WERI-Rb-1 (cell line): ENCODE data around the gene SEC24B.

Source experiments
- DNase-seq: peaks from one replicate; pipeline ENCODE4 v3.0.0-alpha.2; 2020
- H3K27ac ChIP-seq: fragments of 250-450 bp; sonication (Bioruptor Pico); 2 replicates; pipeline ENCODE4 v1.5.1; 2020; ENCODE audit warnings: mild to moderate bottlenecking, moderate library complexity
- H3K27me3 ChIP-seq: fragments of 250-450 bp; sonication (Bioruptor Pico); 2 replicates; pipeline ENCODE4 v1.5.1; 2021; ENCODE audit warnings: mild to moderate bottlenecking, low read depth, moderate library complexity; ENCODE audit not compliant: insufficient read depth, severe bottlenecking
- H3K36me3 ChIP-seq: fragments of 250-450 bp; sonication (Bioruptor Pico); 2 replicates; pipeline ENCODE4 v1.5.1; 2020; ENCODE audit warnings: mild to moderate bottlenecking, moderate library complexity
- H3K4me3 ChIP-seq: 2 replicates; pipeline ENCODE4 v1.5.1; 2011; ENCODE audit warnings: low read depth, mild to moderate bottlenecking, control low read depth, low read length
- H3K9me3 ChIP-seq: fragments of 250-450 bp; sonication (Bioruptor Pico); 2 replicates; pipeline ENCODE4 v1.5.1; 2021; ENCODE audit warnings: mild to moderate bottlenecking, moderate library complexity; ENCODE audit not compliant: severe bottlenecking
- CTCF ChIP-seq: IDR thresholded peaks from 2 replicates; pipeline ENCODE4 v1.5.1; 2011; ENCODE audit warnings: low read depth, mild to moderate bottlenecking, control low read depth, inconsistent platforms, low read length

SEC24B gene

DNA sequence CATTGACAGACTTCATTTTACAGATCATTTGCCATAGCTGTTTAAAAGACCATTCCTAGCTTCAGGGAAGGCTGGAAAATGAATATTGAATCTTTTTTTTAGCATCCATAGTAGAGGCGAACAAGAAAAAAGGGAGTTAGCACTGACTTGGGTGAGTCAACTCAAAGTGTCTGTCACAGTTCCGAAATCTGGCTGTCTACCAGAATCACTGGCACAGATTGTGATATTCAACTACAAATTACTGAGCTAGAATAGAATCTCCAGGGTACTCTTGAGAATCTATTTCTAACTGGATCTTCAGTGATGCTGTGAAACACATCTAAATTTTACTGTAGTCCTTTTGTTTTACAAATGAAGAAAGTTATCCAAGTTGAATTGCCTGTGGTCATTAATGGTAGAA lies 31.5 kb downstream of the SEC24B start:
- no peaks in the 10 kb centered on the region for H3K27me3 ChIP-seq
- no peak for TF ChIP-seq CTCF
- H3K36me3 ChIP-seq = peaks cover 53% of the 10 kb centered on the region
- H3K27ac ChIP-seq = no peak overlapping the region
- DNase-seq = no peak
- H3K9me3 ChIP-seq = no peaks in the 10 kb centered on the region
- H3K4me3 ChIP-seq = no peak overlapping the region

GRCh38 chr4:109469915-109470314 lies 36.3 kb downstream of the SEC24B start:
- Histone ChIP-seq H3K27ac (no peak overlapping the region), H3K36me3 (peaks cover 49% of the 10 kb centered on the region), H3K4me3 (no peak overlapping the region), H3K27me3 (no peaks in the 10 kb centered on the region), H3K9me3 (no peaks in the 10 kb centered on the region)
- no peak for DNase-seq
- TF ChIP-seq CTCF = no peak

- no peak overlapping the region for H3K4me3 ChIP-seq
- no peak for TF ChIP-seq CTCF
- H3K9me3 ChIP-seq = no peaks in the 10 kb centered on the region
- H3K36me3 ChIP-seq = peaks cover 49% of the 10 kb centered on the region
- H3K27ac ChIP-seq = no peak overlapping the region
- no peak for DNase-seq
- H3K27me3 ChIP-seq = no peaks in the 10 kb centered on the region
Observed at GRCh38 chr4:109472343-109472761, 38.7 kb downstream of the SEC24B start.

DNA sequence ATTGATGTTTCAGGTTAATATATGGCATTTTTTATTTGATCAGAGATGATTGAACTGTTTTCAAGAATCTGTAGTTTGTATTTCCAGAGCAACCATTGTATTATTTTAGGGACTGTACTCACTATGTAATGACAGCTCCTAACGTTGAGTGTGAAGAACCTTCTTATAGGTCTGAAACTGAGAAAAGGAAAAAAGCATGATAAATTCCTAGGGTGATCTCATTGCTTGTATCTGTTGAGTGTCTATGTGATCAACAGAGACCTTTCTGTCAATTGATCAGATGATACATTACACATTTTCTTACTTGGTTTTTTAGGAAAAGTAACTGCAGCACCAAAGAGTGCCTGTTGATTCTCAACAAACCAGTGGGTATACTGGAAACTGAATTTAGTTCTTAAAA lies 40.2 kb downstream of the SEC24B start:
- Histone ChIP-seq H3K9me3 (no peaks in the 10 kb centered on the region), H3K27ac (no peak overlapping the region), H3K4me3 (no peak overlapping the region), H3K36me3 (peaks cover 39% of the 10 kb centered on the region), H3K27me3 (no peaks in the 10 kb centered on the region)
- no peak for DNase-seq
- TF ChIP-seq CTCF = no peak

DNA sequence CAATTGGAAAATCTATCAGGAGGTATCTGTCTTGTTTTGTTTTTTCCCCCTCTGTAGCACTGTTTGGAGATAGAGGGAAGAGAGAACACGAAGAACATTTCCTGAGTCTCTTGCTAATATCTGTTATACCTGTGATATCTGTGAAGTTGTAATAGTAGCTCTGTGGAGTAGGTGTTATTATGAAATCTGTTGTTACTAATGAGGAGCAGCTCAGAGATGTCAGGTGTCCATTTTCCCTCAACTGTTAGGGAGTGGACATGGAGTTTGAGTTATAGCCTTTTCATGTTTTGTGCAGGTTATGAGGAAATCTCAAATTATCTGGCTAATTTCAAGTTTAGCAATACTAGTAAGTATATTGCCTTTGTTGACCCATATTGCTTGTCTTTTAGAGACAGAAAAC lies 52.4 kb downstream of the SEC24B start:
- Histone ChIP-seq H3K4me3 (no peak overlapping the region), H3K36me3 (peaks cover 20% of the 10 kb centered on the region), H3K9me3 (no peaks in the 10 kb centered on the region), H3K27me3 (no peaks in the 10 kb centered on the region), H3K27ac (no peak overlapping the region)
- no peak for DNase-seq
- TF ChIP-seq CTCF = no peak

- Histone ChIP-seq H3K27ac (no peak overlapping the region), H3K4me3 (no peak overlapping the region), H3K36me3 (peaks cover 44% of the 10 kb centered on the region), H3K27me3 (no peaks in the 10 kb centered on the region), H3K9me3 (no peaks in the 10 kb centered on the region)
- TF ChIP-seq CTCF = no peak
- DNase-seq = no peak
Observed at GRCh38 chr4:109494563-109494962, 60.9 kb downstream of the SEC24B start.
